LNCaP clone FGC (cell line): Measurements from ENCODE around the gene LUZP2.

ENCODE experiments used
- DNase-seq: peaks from one replicate; pipeline ENCODE4 v3.0.0-alpha.2; 2011; ENCODE audit warnings: low read depth
- H3K4me3 ChIP-seq: 2 replicates; pipeline ENCODE4 v1.5.1; 2011; ENCODE audit warnings: mild to moderate bottlenecking, low read depth, low read length, control low read depth
- CTCF ChIP-seq: IDR thresholded peaks from 2 replicates; pipeline ENCODE4 v1.5.1; 2012; ENCODE audit warnings: mild to moderate bottlenecking; ENCODE audit not compliant: control insufficient read depth, insufficient read depth; ENCODE audit errors: extremely low read depth

Gene LUZP2

GRCh38 chr11:24559315-24559714 lies 62.5 kb downstream of the LUZP2 start:
- TF ChIP-seq CTCF, result no peak
- H3K4me3 ChIP-seq, result no peak overlapping the region
- DNase-seq, result peak; percentile 51

- no peak overlapping the region for H3K4me3 ChIP-seq
- TF ChIP-seq CTCF, result no peak
- DNase-seq, result peak; percentile 36
Observed at GRCh38 chr11:24560324-24560723, 63.5 kb downstream of the LUZP2 start.

GRCh38 chr11:24567380-24567779 lies 70.5 kb downstream of the LUZP2 start:
- no peak for DNase-seq
- TF ChIP-seq CTCF, result no peak
- no peak overlapping the region for H3K4me3 ChIP-seq

GRCh38 chr11:24572376-24572775 lies 75.5 kb downstream of the LUZP2 start:
- no peak for TF ChIP-seq CTCF
- DNase-seq, result no peak
- H3K4me3 ChIP-seq, result no peak overlapping the region

- no peak for TF ChIP-seq CTCF
- DNase-seq, result no peak
- H3K4me3 ChIP-seq, result no peak overlapping the region
Observed at GRCh38 chr11:24574461-24574860, 77.6 kb downstream of the LUZP2 start.

- no peak for DNase-seq
- TF ChIP-seq CTCF, result no peak
- no peak overlapping the region for H3K4me3 ChIP-seq
Observed at GRCh38 chr11:24575392-24575791, 78.5 kb downstream of the LUZP2 start.

- H3K4me3 ChIP-seq, result no peak overlapping the region
- no peak for TF ChIP-seq CTCF
- peak; percentile 18 for DNase-seq
Observed at GRCh38 chr11:24585192-24585591, 88.3 kb downstream of the LUZP2 start.
